GM18858 (cell line): Measurements from ENCODE around the gene NUBP2.

Experiments
- ATAC-seq: cut with Tn5 transposase; IDR thresholded peaks from one replicate; pipeline ENCODE4 v1.9.1; 2021; ENCODE audit not compliant: unreplicated experiment

NUBP2 gene

GRCh38 chr16:1781758-1782407, 877 bp upstream of the NUBP2 start:
- ATAC-seq: peak; percentile 9

- no peak for ATAC-seq
Observed at GRCh38 chr16:1784977-1785845, 2.5 kb downstream of the NUBP2 start.

DNA sequence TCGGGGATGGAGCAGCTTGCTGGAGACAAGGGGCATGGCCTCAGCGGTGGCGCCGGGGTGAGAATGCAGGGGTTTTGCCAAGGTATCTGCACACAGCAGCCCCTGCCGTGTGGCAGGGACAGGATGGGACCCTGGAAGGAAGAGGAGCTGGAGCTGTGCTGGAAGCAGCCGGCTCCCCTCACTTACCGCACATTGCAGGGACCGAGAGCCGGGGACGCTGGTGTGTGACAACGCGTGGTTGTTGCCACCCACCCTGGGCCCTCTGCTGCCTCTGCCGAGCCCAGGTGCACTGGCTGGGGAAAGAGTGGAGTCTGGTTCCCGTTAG, 3.0 kb downstream of the NUBP2 start:
- ATAC-seq: no peak

DNA sequence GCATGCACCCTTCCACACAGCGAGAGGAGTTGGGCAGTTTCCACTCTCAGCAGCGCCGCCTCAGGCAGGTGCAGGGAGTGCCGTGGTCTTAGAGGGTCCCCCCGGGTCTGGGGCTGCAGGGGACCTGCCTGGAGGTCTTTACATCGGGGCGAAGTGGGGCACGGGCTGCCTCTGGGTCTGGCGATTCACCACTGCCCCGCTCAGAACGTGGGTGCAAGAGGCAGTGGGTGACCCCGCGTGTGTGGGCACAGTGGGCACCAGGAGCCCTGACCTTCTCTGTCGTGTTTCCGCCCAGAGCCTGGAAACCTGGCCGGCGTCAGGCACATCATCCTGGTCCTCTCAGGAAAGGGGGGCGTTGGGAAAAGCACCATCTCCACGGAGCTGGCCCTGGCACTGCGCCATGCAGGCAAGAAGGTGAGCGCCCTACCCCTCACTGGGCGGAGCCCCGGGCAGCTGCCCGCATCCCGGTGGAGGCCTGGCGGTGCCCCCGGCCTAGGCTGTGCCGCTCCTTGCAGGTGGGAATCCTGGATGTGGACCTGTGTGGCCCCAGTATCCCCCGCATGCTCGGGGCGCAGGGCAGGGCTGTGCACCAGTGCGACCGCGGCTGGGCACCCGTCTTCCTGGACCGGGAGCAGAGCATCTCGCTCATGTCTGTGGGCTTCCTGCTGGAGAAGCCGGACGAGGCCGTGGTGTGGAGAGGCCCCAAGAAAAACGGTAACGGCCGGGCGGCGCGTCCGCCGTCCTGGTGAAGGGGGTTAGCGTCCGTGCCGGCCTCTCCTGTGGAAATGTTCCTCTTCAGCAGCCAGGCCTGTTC, 3.7 kb downstream of the NUBP2 start:
- no peak for ATAC-seq

- ATAC-seq: no peak
Observed at GRCh38 chr16:1787056-1787321, 4.2 kb downstream of the NUBP2 start.

GRCh38 chr16:1787322-1788094, 4.7 kb downstream of the NUBP2 start:
- no peak for ATAC-seq

DNA sequence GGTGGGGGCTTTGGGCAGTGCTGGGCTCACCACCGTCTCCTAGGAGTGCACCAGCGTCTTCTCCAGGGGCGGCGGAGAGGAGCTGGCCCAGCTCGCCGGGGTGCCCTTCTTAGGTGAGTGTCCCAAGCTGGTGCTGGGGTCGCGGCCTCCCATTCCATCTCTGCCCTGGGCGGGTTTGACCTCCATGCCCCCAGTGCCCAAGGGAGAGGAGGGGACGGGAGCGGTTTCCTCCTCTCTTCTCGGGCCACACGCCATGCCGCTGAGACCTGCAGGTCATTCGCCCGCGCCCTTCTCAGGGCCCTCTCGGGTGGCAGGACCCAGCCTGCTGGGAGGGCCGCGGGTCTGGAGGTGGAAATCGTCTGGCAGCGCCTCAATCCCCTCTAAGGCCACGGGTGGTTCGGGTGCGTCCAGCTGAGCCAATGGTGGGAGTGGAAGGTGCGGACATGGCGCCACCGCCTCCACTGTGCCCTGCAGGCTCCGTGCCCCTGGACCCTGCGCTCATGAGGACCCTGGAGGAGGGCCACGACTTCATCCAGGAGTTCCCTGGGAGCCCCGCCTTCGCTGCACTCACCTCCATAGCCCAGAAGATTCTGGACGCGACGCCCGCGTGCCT, 5.4 kb downstream of the NUBP2 start:
- no peak for ATAC-seq

- no peak for ATAC-seq
Observed at GRCh38 chr16:1788708-1789100, 5.9 kb downstream of the NUBP2 start.

GRCh38 chr16:1789643-1790045, 6.9 kb downstream of the NUBP2 start:
- ATAC-seq: no peak

DNA sequence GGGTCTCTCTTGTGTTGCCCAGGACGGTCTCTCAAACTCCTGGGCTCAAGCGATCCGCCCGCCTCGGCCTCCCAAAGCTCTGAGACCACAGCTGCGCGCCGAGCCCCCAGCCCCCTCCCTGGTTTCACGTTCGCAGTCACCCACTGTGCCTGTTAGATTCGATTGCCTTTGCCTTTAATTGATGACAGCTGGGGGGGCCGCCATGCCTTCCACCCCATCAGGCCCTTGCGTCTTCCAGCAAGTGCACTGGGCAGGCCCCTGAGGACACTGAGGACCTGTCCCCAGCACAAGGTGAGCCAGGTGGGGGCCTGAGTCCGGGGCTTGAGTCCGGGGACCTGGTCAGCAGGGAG, 7.5 kb downstream of the NUBP2 start:
- ATAC-seq: no peak

GRCh38 chr16:1790611-1791255, 8.0 kb downstream of the NUBP2 start:
- ATAC-seq: no peak

DNA sequence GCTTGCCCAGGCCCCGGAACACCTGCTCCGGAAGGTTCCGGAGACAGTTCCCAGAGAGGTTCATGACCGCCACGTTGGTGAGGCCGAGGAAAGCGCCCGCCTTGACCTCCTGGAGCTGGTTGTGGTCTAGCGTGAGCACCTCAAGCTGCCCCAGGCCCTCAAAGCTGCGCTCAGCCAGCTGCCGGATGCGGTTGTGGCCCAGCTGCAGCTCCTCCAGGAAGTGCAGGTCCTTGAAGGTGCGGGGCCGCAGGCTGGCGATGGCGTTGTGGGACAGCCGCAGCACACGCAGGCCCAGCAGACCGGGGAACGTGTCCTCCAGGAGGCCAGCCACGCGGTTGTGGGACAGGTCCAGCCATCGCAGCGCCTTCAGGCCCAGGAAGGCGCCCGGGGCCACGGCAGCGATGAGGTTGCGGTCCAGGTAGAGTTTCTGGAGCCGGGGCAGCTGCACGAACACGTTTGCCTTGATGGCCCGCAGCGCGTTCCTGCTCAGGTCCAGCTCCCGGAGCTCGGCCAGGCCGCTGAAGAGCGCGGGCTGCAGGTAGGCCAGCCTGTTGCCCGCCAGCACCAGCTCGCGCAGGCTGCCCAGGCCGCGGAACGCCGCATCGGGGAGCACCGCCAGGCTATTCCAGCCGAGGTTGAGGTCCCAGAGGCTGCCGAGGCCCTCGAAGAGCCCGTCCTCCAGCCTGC, 8.6 kb downstream of the NUBP2 start:
- ATAC-seq: no peak

- no peak for ATAC-seq
Observed at GRCh38 chr16:1791943-1792812, 9.4 kb downstream of the NUBP2 start.

GRCh38 chr16:1792836-1793577, 10.2 kb downstream of the NUBP2 start:
- ATAC-seq: no peak

DNA sequence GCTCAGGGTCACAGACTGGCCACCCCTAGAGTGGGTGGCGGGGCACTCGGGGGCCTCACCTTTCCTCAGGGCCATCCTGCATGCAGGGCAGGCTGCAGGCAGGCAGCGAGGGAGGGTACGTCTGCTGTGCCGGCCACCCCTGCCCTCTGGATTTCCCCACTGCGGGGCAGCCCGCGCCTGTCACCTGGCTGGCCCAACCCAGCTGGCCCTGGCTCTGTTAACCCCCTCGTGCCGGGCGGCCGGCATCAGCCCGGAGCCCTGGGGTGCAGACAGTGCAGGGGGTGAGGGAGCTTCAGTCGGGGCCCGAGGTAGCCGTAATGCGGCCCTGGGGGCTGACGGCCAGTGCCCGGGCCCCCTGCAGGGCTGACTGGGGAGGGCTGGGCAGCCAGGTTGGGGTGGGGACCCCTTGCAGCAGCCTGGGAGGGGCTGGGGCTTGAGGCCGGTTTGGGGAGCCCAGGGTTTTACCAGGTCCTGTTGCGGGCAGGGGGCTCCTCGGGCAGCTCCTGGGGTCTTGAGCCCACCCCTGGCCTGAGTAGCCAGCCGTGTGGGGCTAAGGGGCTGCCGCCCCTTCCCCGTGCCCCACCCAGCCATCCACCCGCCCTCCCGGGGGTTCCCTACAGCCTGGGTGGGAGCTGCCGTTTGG, 10.9 kb downstream of the NUBP2 start, which contains the start of gene IGFALS:
IGFALS (minus strand) TSS at position 128 of the 643 bp plus-strand sequence; CDS start at position 75, 53 bp downstream.
- no peak for ATAC-seq

DNA sequence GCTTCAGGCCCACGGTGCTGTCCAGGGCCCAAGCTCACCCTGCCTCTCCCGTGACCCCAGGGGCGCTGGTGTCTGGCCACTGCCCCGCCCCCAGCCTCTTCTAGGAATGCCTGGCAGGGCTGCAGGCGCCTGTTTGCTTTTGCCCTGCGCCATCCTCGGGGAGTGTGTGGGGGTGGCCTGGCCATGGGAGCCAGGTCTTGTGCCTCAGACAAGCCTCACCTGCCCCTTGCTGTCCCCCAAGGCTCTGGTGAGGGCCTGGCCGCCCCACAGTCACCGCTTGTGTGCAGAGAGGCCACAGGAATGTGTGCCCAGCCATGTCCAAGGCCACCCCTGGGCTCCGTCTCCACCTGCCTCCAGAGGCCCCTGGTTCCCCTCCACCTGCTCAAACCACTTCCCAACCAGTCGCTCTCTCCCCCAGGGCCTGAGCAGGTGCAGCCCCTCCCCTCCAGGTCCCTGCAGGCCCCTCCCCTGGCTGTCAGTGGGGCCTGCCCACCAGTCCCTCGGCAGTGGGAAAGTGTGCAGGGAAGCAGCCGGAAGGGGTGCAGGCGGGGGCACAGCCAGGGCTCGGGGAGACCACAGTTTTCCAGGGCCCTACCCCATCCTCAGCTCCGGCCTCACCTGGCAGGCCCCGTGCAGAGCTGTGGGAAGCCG, 11.6 kb downstream of the NUBP2 start:
- no peak for ATAC-seq
